Measurements from ENCODE around the gene NRROS. TPM values are rescaled to one million over a fixed set of nuclear protein-coding genes. Genes with fewer than 3 reads are reported as not detected.
A peak's percentile ranks its signal among the peaks of the same experiment; 100 is the strongest.
"Not testable (repeated sequence)": the region's sequence is repeated elsewhere in the genome, so short reads cannot be mapped to it uniquely, and the experiment has no call there.

NRROS gene
- polyA plus RNA-seq, 4 donors = 2.8 to 5.6 (median 4.0) TPM

DNA sequence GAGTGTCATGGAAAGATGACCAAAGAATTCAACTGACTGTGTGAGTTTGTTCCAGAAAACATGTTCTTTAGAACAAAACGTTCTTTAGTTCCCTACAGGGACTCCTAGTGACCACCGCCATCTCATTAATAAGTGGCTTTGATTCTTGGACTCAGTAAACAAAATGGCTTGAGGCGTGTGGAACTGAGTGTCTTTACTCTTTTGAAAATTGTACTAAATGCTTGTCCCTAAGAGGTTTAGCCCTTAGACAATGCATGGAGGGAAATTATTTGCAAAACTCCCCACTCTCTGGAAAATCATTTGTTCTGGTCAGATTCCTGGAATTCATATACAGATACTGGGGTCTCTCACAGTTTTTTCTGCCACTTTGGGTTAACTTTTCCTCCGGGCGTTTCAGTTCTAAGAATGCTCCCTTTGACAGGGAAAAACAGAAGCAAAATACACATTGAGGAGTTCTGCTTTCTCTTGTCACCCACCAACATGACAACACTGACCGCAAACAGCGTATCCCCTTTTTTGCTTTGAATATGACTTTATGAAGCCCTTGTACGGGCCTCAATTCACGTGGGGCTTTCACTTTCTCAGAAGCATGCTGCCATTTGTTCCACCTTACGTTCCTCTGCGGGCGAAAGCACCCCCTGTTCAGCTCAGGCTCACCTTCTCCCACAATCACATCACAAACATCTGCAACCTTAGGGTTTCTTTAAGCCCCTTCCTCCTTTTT is 15.3 kb upstream of the NRROS start:
- no peak for DNase-seq (ENCODE audit: low read depth in 4 of 4, low spot score in 3 of 4)

- DNase-seq (ENCODE audit: low read depth in 4 of 4, low spot score in 3 of 4) = no peak
Measured at GRCh38 chr3:196624907-196625306, 14.6 kb upstream of the NRROS start.

DNA sequence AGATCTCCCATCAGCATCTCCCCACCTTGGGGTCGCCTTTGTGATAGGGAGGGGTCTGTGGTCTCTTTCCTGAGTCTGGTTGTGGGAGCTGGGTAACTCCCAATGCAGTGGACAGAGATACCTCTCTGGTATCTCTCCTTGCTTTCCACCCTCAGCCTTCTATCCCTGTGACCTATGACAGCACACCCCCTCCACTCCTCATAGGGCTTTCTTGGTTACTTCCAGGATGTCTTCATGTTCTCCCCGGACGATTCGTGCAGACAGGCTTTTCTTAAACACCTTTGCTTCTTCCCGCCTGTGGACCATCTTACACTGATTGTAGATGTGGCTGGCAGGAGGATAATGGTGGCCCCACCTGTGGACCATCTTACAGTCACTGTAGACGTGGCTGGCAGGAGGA is 14.2 kb upstream of the NRROS start:
- DNase-seq (ENCODE audit: low read depth in 4 of 4, low spot score in 3 of 4) = no peak

DNA sequence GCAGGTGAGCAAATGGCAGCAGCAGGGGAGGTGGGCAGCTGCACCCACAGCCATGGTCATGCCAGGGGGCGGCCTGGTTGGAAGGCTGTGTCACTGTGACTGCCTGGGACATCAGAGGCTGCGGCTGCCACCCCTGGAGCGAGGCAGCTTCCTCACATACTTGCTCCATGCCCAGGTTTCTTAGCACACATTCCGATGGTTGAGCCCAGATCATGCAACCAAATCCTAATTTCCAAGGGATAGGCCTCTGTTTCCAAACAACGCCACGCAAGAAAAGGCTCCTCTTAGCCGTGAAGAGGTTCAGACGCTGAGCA is 11.6 kb upstream of the NRROS start:
- no peak for DNase-seq (ENCODE audit: low read depth in 4 of 4, low spot score in 3 of 4)

- DNase-seq (ENCODE audit: low read depth in 4 of 4, low spot score in 3 of 4) = no peak
Measured at GRCh38 chr3:196629228-196629627, 10.3 kb upstream of the NRROS start.

- no peak for DNase-seq (ENCODE audit: low read depth in 4 of 4, low spot score in 3 of 4)
Measured at GRCh38 chr3:196631682-196632045, 7.8 kb upstream of the NRROS start.

- peak in 2 of 4 donors; percentile 59 to 70 for DNase-seq (ENCODE audit: low read depth in 4 of 4, low spot score in 3 of 4)
Measured at GRCh38 chr3:196632046-196632751, 7.3 kb upstream of the NRROS start.

DNA sequence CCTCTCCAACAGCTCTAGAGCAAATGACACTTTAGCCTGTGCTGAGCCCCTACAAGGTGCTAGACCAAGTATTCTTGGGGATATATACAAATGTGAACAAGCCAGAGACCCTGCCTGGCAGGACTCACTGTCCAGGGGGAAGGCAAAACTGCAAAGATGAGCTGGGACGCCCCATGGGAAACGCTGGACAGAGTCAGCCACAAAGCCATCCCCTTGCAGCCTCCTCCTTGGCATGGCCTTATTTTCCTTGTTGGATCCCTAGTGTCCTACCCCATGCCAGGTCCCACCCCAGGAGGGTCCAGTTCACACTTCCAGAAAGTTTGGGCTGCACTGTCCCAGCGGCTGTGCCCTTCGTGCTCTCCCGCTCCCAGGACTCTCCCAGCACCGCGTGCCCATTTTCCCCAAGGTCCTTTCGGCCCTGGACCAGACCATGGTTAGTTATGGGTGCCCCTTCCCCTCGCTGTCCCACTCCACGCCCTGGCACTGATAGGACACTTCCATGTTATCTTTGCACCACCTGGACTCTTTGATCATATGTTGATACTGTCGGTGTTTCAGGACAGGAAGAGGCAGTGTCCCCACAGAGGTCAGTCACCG is 5.8 kb upstream of the NRROS start:
- no peak for DNase-seq (ENCODE audit: low read depth in 4 of 4, low spot score in 3 of 4)

DNA sequence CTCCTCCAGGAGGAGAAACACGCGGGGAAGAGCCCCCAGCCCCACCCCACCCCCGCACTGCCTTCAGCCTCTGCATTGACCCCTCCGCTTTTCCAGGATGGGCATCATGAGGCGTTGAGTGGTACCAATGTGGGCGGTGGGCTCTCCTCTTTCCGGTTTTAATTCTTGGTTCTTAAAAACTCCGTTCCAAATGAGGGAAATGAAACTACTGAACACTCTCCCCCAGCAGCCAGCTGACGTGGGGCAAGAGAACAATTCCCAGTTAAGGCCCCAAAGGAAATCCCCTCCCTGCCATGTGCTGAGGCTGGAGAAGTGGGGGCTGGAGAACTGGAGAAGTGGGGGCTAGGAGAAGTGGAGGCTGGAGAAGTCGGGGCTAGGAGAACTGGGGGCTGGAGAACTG is 5.3 kb upstream of the NRROS start:
- DNase-seq (ENCODE audit: low read depth in 4 of 4, low spot score in 3 of 4) = no peak

DNA sequence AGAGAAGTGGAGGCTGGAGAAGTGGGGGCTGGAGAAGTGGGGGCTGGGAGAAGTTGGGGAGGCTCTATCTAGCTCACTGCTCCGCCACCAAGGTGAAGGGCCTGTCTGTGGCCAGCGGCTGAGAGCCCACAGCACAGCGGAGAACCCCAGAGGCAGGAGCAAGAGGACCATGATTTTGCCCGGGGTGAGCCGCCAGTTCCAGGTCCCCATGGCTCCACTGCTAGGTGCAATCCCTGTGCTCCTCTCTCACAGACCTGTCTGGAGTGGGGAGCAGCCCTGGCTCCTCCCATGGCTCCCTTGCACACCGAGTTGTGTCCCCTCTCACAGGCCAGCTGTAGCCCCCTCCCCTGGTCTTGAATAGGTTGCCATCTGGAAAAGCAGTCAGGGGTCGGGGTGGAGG is 4.7 kb upstream of the NRROS start:
- DNase-seq (ENCODE audit: low read depth in 4 of 4, low spot score in 3 of 4) = no peak

GRCh38 chr3:196636369-196637349 is 2.8 kb upstream of the NRROS start:
- DNase-seq (ENCODE audit: low read depth in 4 of 4, low spot score in 3 of 4) = no peak

DNA sequence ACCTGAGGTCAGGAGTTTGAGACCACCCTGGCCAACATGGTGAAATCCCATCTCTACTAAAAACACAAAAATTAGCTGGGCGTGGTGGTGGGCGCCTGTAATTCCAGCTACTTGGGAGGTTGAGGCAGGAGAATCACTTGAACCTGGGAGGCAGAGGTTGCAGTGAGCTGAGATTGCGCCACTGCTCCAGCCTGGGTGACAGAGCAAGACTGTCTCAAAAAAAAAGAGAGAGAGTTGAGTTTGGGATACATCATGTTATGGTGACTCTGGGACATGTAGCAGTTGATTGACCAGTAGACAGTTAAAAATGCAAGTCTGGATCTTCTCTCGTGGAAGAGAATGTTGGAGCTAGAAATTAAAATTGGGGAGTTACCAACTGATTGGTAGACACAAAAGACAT is 1.6 kb upstream of the NRROS start:
- DNase-seq (ENCODE audit: low read depth in 4 of 4, low spot score in 3 of 4) = not testable (repeated sequence)

DNA sequence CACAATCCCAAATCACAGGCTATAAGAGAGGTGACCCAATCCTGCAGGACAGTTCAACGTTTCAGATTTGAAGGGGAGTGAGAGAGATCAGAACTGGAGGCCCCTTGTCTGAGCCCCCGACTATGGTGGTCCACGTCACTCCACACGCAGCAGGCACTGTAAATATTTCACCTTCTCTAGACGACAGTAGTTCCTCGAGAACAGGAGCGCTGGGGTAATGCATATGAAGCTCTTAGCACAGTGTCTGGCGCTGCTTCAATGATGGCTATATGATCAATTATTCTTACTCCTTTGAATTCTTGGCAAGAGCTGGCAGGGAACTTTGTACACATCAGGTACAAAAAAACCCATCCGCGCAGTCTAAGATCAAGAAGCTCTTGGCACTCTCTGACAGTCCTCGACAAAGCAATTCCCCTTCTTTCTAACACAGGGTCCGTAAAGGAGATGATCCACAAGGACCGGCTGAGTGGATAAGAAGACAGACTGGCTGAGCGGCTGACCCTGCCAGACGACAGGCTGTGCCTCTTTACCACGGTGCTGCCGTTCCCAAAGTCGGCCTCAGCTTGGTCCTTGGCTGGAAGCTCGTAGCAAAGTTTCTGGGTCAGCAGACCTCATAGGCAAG is 522 bp upstream of the NRROS start:
- DNase-seq (ENCODE audit: low read depth in 4 of 4, low spot score in 3 of 4) = no peak

DNA sequence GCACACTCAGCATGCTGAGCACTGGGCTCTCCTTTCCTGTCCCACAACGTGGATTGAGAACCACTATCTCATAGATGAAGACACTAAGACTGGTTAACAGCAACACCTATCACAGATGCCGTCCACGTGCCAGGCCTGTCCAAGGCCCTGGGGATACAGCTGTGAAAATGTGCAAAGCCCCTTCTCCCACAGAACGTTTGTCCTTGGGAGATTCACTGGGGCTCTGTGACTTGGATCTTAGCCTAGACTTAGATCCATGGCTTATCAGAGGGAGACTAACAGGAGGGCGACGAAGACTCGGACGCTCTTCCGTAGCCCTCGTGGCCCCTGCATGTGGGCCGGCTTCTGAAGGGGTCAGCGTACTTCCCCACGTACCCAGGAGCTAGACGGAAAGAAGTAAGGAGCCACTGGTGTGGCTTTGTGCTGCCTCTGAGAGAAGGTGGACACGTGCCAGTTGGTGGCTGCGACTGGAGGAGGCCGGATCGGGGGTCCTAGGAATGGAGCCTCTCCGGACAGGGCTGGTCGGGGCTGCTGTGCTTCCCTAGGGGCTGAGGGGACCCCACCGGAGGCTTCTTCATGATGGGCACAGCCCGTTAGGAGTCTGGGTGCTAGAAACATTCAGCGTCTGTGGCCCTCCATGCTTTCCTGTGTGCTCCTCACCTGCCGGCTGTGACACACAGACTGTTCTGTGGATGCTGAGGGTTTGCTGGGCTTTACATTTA is 964 bp downstream of the NRROS start:
- DNase-seq (ENCODE audit: low read depth in 4 of 4, low spot score in 3 of 4) = no peak

- DNase-seq (ENCODE audit: low read depth in 4 of 4, low spot score in 3 of 4) = no peak
Measured at GRCh38 chr3:196641333-196642054, 2.0 kb downstream of the NRROS start.

GRCh38 chr3:196642434-196642833 is 2.9 kb downstream of the NRROS start:
- DNase-seq (ENCODE audit: low read depth in 4 of 4, low spot score in 3 of 4) = no peak

DNA sequence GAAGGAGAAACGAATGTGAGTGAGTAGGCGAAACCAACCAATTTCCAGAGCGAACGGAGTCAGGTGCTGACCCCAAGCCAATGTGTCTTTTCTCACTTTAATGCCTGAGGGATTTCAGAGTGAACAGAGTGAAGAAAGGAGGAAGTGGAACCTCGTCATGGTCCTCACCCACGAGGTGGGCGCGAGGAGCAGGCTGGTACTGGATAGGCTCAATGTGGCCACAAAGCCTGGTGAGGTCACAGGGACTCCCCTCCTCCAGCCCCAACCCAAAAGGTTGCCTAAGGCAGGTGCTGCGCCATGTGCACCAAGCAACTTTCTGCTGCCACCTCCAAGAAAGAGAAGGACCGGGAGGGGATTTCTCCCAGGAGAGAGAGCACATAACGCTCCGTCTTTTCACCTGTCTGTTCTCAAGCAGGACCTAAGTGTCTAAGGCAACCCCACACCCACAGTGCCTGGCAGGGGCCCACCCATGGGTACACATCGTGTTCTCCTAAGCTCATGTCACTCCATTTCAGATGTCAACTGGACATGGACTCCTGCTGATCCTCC is 3.8 kb downstream of the NRROS start:
- no peak for DNase-seq (ENCODE audit: low read depth in 4 of 4, low spot score in 3 of 4)

DNA sequence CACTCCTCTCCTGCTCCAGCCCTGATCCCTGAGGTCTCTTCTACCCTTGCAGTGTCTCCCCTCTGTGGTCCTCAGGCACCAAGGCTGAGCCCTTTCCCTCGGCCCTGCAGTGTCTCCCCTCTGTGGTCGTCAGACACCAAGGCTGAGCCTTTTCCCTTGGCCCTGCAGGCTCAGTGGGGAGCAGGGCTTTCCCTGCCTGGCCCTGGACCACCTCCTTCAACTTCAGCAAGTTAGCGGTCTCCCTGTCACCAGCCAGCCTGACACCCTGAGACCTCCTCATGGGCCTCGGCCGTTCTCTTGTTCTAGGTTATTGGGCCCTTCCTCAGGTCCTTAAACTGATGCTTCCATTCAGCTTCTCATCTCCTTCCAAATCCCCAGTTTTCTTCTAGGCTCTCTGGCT is 4.3 kb downstream of the NRROS start:
- DNase-seq (ENCODE audit: low read depth in 4 of 4, low spot score in 3 of 4) = no peak

DNA sequence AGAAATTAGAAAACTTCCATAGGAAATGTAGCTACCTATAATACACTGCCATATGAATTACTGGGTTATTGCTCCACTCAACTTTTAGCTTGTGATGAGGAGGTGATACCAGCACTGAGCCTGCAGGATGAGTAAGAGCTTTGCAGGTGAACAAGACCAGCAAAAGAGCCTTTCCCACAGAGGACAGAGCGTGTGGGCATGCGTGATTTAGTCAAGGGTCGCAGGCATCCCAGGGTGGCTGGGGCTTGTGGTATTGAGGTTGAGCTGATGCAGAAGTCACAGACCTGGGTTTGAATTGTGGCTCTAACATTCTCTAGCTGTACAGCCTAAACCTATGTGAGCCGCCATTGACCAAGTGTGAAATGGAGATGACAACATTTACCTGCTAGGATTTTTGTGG is 5.6 kb downstream of the NRROS start:
- no peak for DNase-seq (ENCODE audit: low read depth in 4 of 4, low spot score in 3 of 4)

All from left renal pelvis (tissue), 4 donors.